ENCODE results near the gene NDUFS7. TPM values are rescaled to one million over a fixed set of nuclear protein-coding genes. Genes with fewer than 3 reads are reported as not detected.

The NDUFS7 gene
- total and polyA plus RNA-seq, 9 of the 15 experiments (the other 6 are each of a cell fraction or from before 2014, with no cell fraction given), result 6.0 to 271 (median 60.6) TPM

DNA sequence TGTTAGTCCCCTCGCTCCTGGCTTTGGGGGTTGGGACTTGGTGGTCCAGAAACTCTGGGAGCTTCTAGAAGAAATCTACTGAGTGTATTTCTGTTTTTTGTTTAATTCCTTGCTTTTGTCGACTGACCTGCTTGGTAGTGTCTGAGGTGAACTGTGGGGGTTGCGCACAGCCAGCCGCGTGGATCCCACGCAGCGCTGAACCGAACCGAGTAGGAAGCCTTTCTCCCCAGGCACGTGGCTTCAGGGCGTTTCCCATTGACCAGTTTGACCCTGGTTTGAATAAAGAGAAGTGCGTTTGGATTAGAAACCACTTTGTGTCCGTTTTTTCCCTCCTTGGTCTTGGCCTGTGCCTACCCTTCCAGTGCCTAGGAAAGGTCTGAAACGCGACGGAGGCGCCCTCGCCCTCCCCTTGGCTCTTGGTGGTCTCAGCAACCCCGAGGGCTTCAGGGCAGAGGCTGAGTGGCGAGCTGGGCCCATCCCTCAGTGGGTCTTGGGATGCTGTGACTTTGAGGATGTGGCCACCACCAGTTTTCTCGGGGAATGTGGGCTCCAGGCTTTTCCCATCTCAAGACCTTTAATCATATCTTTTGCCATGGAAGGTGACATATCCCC, 51.8 kb downstream of the NDUFS7 start:
- no peak overlapping the region for H2AFZ ChIP-seq (ENCODE audit: low read depth, low read length)
- H3K36me3 ChIP-seq (ENCODE audit: control insufficient read depth, insufficient read depth, low read length), result peaks cover 62% of the 10 kb centered on the region; the same call in 2 of the 3 replicates
- ChIA-PET POLR2A (interaction anchor here (0.8 to 7.0 kb wide), 3 partner anchors 8 to 343 kb away, joined by 3 to 52 read pairs (median 6); no protein-coding TSS in a partner anchor), CTCF (ENCODE audit: low intra/inter-chr PET ratio) (no interaction called here)
- H3K79me2 ChIP-seq (ENCODE audit: control insufficient read depth, insufficient read depth, low read length), result peaks cover 32% of the 10 kb centered on the region
- no peaks in the 10 kb centered on the region for H3K9me3 ChIP-seq (replicated peaks; ENCODE audit: control insufficient read depth, insufficient read depth, low read depth, low read length)
- peaks cover 35% of the 10 kb centered on the region for H4K20me1 ChIP-seq (replicated peaks; ENCODE audit: control insufficient read depth, insufficient read depth, low read length)
- H3K4me1 ChIP-seq (replicated peaks in 1 of 2; ENCODE audit: control insufficient read depth in 2 of 2, insufficient read depth in 2 of 2, low read length in 2 of 2), result peaks cover 18 to 79% of the 10 kb centered on the region in 2 experiments; a peak in 4 of 5 replicates
- ATAC-seq (no peak), FAIRE-seq (no peak), DNase-seq (ENCODE audit: extremely low read depth in 1 of 4, low spot score in 3 of 4) (peak in 1 of 4 experiments; percentile 55)
- H3K9me1 ChIP-seq (ENCODE audit: control insufficient read depth, insufficient read depth, low read length), result peaks cover 3% of the 10 kb centered on the region
- peak overlapping the region; percentile 71 for H3K27ac ChIP-seq (ENCODE audit: extremely low read depth, low read depth, low read length)
- intact Hi-C loops (cut with micrococcal nuclease), result no loop called here
- H3K27me3 ChIP-seq (ENCODE audit: control insufficient read depth in 2 of 2, insufficient read depth in 2 of 2, low read length in 2 of 2), result no peaks in the 10 kb centered on the region
- no peak overlapping the region for H3K4me2 ChIP-seq (ENCODE audit: insufficient read depth, low read length)
- 60% methylated on average over 21 of the region's 21 CpGs for WGBS (ENCODE audit: insufficient coverage, low coverage, missing lambda C conversion rate)
- H3K4me3 ChIP-seq, result no peak overlapping the region
- no TSS peak for BruUV-seq (replicated peaks)
- in situ Hi-C loops (cut with MboI), result no loop called here
- H3K9ac ChIP-seq (ENCODE audit: insufficient read depth in 1 of 2, low read depth in 2 of 2, low read length in 2 of 2), result peak overlapping the region in 1 of 2 experiments; percentile 86; a peak in 2 of 4 replicates
- TF ChIP-seq CTBP1 (IDR thresholded peaks at IDR 0.05; ENCODE audit: borderline replicate concordance), result no peak
- TF ChIP-seq FOXM1 (IDR thresholded peaks at IDR 0.05; ENCODE audit: low read depth), result no peak
- no peak for TF ChIP-seq FOXM1 (CRISPR knock-in tag; IDR thresholded peaks at IDR 0.05; ENCODE audit: low read depth)
- TF ChIP-seq, protein P1, sequence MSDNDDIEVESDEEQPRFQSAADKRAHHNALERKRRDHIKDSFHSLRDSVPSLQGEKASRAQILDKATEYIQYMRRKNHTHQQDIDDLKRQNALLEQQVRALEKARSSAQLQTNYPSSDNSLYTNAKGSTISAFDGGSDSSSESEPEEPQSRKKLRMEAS (CRISPR knock-in tag; IDR thresholded peaks at IDR 0.05), result peak; percentile 83
- no peak for TF ChIP-seq POU5F1 (IDR thresholded peaks at IDR 0.05; ENCODE audit: borderline replicate concordance, low read depth, low read length, partially characterized antibody)
- TF ChIP-seq, protein P2, sequence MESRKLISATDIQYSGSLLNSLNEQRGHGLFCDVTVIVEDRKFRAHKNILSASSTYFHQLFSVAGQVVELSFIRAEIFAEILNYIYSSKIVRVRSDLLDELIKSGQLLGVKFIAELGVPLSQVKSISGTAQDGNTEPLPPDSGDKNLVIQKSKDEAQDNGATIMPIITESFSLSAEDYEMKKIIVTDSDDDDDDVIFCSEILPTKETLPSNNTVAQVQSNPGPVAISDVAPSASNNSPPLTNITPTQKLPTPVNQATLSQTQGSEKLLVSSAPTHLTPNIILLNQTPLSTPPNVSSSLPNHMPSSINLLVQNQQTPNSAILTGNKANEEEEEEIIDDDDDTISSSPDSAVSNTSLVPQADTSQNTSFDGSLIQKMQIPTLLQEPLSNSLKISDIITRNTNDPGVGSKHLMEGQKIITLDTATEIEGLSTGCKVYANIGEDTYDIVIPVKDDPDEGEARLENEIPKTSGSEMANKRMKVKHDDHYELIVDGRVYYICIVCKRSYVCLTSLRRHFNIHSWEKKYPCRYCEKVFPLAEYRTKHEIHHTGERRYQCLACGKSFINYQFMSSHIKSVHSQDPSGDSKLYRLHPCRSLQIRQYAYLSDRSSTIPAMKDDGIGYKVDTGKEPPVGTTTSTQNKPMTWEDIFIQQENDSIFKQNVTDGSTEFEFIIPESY (CRISPR knock-in tag; IDR thresholded peaks at IDR 0.05), result peak; percentile 94
- TF ChIP-seq, protein P3, sequence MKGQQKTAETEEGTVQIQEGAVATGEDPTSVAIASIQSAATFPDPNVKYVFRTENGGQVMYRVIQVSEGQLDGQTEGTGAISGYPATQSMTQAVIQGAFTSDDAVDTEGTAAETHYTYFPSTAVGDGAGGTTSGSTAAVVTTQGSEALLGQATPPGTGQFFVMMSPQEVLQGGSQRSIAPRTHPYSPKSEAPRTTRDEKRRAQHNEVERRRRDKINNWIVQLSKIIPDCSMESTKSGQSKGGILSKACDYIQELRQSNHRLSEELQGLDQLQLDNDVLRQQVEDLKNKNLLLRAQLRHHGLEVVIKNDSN (CRISPR knock-in tag; IDR thresholded peaks at IDR 0.05), result peak; percentile 51; the same call in 1 of the 2 replicates
- no peak for TF ChIP-seq MYNN (IDR thresholded peaks at IDR 0.05)
- TF ChIP-seq MYNN (CRISPR knock-in tag; IDR thresholded peaks at IDR 0.05), result no peak
- peak; percentile 52; the same call in 1 of the 2 replicates for TF ChIP-seq L3MBTL2 (IDR thresholded peaks at IDR 0.05)
- TF ChIP-seq BHLHE40 (IDR thresholded peaks at IDR 0.05; ENCODE audit: low read length), result peak; percentile 74
- TF ChIP-seq ETS2 (tag; IDR thresholded peaks at IDR 0.05; ENCODE audit: borderline replicate concordance, poor library complexity, severe bottlenecking), result no peak
- TF ChIP-seq, protein P4, sequence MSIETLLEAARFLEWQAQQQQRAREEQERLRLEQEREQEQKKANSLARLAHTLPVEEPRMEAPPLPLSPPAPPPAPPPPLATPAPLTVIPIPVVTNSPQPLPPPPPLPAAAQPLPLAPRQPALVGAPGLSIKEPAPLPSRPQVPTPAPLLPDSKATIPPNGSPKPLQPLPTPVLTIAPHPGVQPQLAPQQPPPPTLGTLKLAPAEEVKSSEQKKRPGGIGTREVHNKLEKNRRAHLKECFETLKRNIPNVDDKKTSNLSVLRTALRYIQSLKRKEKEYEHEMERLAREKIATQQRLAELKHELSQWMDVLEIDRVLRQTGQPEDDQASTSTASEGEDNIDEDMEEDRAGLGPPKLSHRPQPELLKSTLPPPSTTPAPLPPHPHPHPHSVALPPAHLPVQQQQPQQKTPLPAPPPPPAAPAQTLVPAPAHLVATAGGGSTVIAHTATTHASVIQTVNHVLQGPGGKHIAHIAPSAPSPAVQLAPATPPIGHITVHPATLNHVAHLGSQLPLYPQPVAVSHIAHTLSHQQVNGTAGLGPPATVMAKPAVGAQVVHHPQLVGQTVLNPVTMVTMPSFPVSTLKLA (conservative IDR thresholded peaks at IDR 0.05), result peak; percentile 32 to 37; a peak in 1 of 4 replicates
- TF ChIP-seq KLF1 (tag; IDR thresholded peaks at IDR 0.05), result 0 out of 2 replicates have a peak, but pooled peaks have one; percentile 42
- TF ChIP-seq E2F6 (IDR thresholded peaks at IDR 0.05; ENCODE audit: borderline replicate concordance in 1 of 2, extremely low read depth in 1 of 2, insufficient read depth in 1 of 2, insufficient read length in 1 of 2, low read depth in 1 of 2, low read length in 1 of 2, poor library complexity in 1 of 2, severe bottlenecking in 1 of 2), result peak; percentile 46 to 71
